HepG2 (cell line): ENCODE measurements around the gene NVL. TPM values are rescaled to one million over a fixed set of nuclear protein-coding genes. Genes with fewer than 3 reads are reported as not detected.

Experiments used
- ETV5 ChIP-seq: IDR thresholded peaks from 2 replicates; pipeline ENCODE4 v1.6.1; 2018; ENCODE audit warnings: missing biosample characterization, missing genetic modification reagents, inconsistent platforms, borderline replicate concordance
- MTA1 ChIP-seq: sonication (generic); formaldehyde crosslinking; IDR thresholded peaks from 2 replicates; pipeline ENCODE4 v1.4.0; 2020; ENCODE audit warnings: missing genetic modification reagents, mild to moderate bottlenecking, borderline replicate concordance
- SALL1 ChIP-seq: sonication (generic); formaldehyde crosslinking; IDR thresholded peaks from 2 replicates; pipeline ENCODE4 v1.8.0; 2022; ENCODE audit warnings: mild to moderate bottlenecking, missing genetic modification reagents
- ZNF335 ChIP-seq: sonication (generic); formaldehyde crosslinking; IDR thresholded peaks from 2 replicates; pipeline ENCODE4 v1.4.0; 2020; ENCODE audit warnings: missing genetic modification reagents
- ZNF556 ChIP-seq: sonication (generic); formaldehyde crosslinking; IDR thresholded peaks from 2 replicates; pipeline ENCODE4 v1.4.0; 2020; ENCODE audit warnings: mild to moderate bottlenecking, missing genetic modification reagents, borderline replicate concordance
- ZNF891 ChIP-seq: sonication (generic); formaldehyde crosslinking; IDR thresholded peaks from 2 replicates; pipeline ENCODE4 v1.5.0; 2020; ENCODE audit warnings: mild to moderate bottlenecking, missing genetic modification reagents
- polyA plus RNA-seq, 8 experiments: library from polyadenylated mRNA; depleted of rRNA in 3 of 8; stranded (reverse) in 7 of 8; unstranded in 1 of 8; fragments of >200 nt; fragmentation: Illumina TruSeq in 4 of 8; extraction: Trizol in 4 of 8; gene quantifications; 2 replicates each; pipeline versions ENCODE4 v1.2.1 to v1.2.3, GENCODE V29; 2011 to 2016; ENCODE audit warnings: low read depth in 4 of 8, missing spikeins in 1 of 8, mixed read lengths in 1 of 8; ENCODE audit not compliant: insufficient read depth in 1 of 8
- total RNA-seq, 5 experiments: library from RNA; depleted of rRNA; stranded (reverse); fragments of >200 nt; fragmentation: Illumina TruSeq; extraction: Trizol; gene quantifications; 2 replicates each; pipeline ENCODE4 v1.2.3, GENCODE V29; 2016; ENCODE audit warnings: low read depth in 1 of 5
- TF ChIP-seq, protein P1 (sequence below): sonication (generic); formaldehyde crosslinking; IDR thresholded peaks from 2 replicates; pipeline ENCODE4 v1.9.0; 2022; ENCODE audit warnings: low read depth, missing genetic modification reagents
- TF ChIP-seq, protein P2 (sequence below): IDR thresholded peaks from 2 replicates; pipeline ENCODE4 v1.6.1; 2012; ENCODE audit warnings: low read depth, low read length, improper control_type of control experiment
- TF ChIP-seq, protein P3 (sequence below): sonication (generic); formaldehyde crosslinking; IDR thresholded peaks from 2 replicates; pipeline ENCODE4 v1.4.0; 2020; ENCODE audit warnings: missing genetic modification reagents
- TF ChIP-seq, protein P4 (sequence below): sonication (generic); formaldehyde crosslinking; IDR thresholded peaks from 2 replicates; pipeline ENCODE4 v1.5.1; 2020; ENCODE audit warnings: missing genetic modification reagents, mild to moderate bottlenecking, borderline replicate concordance
- TF ChIP-seq, protein P5 (sequence below): sonication (generic); formaldehyde crosslinking; IDR thresholded peaks from 2 replicates; pipeline ENCODE4 v1.4.0; 2020; ENCODE audit warnings: missing genetic modification reagents

Gene NVL
- total and polyA plus RNA-seq, 2 of the 13 experiments (the other 11 are each of a cell fraction or from before 2014, with no cell fraction given), result 8.3 to 21.0 TPM

DNA sequence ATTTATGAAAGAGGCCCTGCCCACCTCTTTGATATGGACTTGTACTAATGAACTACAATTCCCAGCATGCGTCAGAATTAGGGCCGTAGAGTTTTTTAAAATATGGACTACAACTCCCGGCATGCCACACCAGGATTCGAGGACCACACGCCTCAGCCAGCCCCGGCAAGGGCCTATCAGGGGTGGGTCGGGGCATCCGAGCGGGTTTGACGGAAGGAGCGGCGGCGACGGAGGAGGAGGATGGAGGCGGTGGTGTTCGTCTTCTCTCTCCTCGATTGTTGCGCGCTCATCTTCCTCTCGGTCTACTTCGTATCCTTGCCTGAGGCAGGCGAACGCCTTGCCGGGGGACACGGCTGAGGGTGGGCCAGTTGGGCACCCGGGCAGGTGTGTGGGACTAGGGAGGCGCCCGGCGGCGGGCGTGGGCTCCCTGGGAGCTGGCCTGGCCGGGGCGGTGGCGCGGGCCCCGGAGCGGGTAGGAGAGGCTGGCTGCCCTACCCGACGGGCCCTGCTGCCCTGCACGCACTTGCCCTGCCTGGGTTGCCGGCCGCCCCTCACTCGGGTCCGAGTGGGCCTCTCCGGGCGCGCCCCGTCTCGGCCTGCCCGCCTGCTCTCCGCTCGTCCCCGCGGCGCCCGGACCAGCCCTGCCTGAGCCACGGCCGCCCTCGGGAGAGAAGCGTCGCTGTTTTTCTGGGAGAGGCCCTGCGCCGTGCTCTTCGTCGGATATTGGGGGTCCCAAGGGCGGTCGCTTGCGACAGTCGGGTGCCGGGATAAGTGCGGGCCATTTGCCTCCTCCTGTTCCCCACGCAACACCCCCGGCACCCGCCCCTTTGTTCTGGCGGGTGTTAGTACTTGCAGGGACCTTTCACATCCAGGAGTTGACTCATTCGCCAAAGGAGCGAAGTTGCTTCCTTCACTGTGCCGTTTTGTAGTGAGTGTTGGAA, 27.0 kb upstream of the NVL start, which contains the start of gene CNIH4 (continued):
- TF ChIP-seq, protein P1, sequence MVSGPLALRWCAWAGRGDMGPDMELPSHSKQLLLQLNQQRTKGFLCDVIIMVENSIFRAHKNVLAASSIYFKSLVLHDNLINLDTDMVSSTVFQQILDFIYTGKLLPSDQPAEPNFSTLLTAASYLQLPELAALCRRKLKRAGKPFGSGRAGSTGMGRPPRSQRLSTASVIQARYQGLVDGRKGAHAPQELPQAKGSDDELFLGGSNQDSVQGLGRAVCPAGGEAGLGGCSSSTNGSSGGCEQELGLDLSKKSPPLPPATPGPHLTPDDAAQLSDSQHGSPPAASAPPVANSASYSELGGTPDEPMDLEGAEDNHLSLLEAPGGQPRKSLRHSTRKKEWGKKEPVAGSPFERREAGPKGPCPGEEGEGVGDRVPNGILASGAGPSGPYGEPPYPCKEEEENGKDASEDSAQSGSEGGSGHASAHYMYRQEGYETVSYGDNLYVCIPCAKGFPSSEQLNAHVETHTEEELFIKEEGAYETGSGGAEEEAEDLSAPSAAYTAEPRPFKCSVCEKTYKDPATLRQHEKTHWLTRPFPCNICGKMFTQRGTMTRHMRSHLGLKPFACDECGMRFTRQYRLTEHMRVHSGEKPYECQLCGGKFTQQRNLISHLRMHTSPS (CRISPR knock-in tag), result no peak
- TF ChIP-seq, protein P2, sequence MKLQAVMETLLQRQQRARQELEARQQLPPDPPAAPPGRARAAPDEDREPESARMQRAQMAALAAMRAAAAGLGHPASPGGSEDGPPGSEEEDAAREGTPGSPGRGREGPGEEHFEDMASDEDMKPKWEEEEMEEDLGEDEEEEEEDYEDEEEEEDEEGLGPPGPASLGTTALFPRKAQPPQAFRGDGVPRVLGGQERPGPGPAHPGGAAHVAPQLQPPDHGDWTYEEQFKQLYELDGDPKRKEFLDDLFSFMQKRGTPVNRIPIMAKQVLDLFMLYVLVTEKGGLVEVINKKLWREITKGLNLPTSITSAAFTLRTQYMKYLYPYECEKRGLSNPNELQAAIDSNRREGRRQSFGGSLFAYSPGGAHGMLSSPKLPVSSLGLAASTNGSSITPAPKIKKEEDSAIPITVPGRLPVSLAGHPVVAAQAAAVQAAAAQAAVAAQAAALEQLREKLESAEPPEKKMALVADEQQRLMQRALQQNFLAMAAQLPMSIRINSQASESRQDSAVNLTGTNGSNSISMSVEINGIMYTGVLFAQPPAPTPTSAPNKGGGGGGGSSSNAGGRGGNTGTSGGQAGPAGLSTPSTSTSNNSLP, result peak; percentile 55; the same call in 1 of the 2 replicates
- peak; percentile 98 for TF ChIP-seq ZNF335 (CRISPR knock-in tag)
- TF ChIP-seq ZNF891, result no peak
- peak; percentile 71; the same call in 1 of the 2 replicates for TF ChIP-seq SALL1 (CRISPR knock-in tag)
- TF ChIP-seq ETV5 (CRISPR knock-in tag), result no peak; the same call in 1 of the 2 replicates
- TF ChIP-seq, protein P3, sequence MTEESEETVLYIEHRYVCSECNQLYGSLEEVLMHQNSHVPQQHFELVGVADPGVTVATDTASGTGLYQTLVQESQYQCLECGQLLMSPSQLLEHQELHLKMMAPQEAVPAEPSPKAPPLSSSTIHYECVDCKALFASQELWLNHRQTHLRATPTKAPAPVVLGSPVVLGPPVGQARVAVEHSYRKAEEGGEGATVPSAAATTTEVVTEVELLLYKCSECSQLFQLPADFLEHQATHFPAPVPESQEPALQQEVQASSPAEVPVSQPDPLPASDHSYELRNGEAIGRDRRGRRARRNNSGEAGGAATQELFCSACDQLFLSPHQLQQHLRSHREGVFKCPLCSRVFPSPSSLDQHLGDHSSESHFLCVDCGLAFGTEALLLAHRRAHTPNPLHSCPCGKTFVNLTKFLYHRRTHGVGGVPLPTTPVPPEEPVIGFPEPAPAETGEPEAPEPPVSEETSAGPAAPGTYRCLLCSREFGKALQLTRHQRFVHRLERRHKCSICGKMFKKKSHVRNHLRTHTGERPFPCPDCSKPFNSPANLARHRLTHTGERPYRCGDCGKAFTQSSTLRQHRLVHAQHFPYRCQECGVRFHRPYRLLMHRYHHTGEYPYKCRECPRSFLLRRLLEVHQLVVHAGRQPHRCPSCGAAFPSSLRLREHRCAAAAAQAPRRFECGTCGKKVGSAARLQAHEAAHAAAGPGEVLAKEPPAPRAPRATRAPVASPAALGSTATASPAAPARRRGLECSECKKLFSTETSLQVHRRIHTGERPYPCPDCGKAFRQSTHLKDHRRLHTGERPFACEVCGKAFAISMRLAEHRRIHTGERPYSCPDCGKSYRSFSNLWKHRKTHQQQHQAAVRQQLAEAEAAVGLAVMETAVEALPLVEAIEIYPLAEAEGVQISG (CRISPR knock-in tag), result peak; percentile 97
- peak; percentile 82; the same call in 1 of the 2 replicates for TF ChIP-seq ZNF556
- TF ChIP-seq, protein P4, sequence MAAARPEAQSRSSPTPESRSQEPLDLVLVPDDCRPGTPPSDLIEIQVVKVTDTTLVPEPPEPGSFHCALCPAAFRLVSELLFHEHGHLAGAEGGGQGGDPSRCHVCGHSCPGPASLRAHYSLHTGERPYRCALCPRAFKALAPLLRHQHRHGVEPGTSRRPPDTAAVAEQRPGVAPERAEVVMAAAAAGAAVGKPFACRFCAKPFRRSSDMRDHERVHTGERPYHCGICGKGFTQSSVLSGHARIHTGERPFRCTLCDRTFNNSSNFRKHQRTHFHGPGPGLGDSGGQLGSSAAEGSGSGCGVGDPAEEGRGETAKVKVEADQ, result 0 out of 2 replicates have a peak, but pooled peaks have one; percentile 34
- no peak for TF ChIP-seq MTA1 (CRISPR knock-in tag)
- TF ChIP-seq, protein P5, sequence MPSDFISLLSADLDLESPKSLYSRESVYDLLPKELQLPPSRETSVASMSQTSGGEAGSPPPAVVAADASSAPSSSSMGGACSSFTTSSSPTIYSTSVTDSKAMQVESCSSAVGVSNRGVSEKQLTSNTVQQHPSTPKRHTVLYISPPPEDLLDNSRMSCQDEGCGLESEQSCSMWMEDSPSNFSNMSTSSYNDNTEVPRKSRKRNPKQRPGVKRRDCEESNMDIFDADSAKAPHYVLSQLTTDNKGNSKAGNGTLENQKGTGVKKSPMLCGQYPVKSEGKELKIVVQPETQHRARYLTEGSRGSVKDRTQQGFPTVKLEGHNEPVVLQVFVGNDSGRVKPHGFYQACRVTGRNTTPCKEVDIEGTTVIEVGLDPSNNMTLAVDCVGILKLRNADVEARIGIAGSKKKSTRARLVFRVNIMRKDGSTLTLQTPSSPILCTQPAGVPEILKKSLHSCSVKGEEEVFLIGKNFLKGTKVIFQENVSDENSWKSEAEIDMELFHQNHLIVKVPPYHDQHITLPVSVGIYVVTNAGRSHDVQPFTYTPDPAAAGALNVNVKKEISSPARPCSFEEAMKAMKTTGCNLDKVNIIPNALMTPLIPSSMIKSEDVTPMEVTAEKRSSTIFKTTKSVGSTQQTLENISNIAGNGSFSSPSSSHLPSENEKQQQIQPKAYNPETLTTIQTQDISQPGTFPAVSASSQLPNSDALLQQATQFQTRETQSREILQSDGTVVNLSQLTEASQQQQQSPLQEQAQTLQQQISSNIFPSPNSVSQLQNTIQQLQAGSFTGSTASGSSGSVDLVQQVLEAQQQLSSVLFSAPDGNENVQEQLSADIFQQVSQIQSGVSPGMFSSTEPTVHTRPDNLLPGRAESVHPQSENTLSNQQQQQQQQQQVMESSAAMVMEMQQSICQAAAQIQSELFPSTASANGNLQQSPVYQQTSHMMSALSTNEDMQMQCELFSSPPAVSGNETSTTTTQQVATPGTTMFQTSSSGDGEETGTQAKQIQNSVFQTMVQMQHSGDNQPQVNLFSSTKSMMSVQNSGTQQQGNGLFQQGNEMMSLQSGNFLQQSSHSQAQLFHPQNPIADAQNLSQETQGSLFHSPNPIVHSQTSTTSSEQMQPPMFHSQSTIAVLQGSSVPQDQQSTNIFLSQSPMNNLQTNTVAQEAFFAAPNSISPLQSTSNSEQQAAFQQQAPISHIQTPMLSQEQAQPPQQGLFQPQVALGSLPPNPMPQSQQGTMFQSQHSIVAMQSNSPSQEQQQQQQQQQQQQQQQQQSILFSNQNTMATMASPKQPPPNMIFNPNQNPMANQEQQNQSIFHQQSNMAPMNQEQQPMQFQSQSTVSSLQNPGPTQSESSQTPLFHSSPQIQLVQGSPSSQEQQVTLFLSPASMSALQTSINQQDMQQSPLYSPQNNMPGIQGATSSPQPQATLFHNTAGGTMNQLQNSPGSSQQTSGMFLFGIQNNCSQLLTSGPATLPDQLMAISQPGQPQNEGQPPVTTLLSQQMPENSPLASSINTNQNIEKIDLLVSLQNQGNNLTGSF (CRISPR knock-in tag), result peak; percentile 51
